Fibroblast of lung (primary cell): Measurements from ENCODE around the gene METTL1.

Source experiments
- CTCF ChIP-seq, 2 donors: IDR thresholded peaks in 1 of 2; conservative IDR thresholded peaks in 1 of 2; 1 replicate in 1 of 2; 2 replicates in 1 of 2; pipeline ENCODE4 v1.5.1; 2011 to 2012; ENCODE audit warnings: low read length in 2 of 2, control low read depth in 1 of 2, inconsistent platforms in 1 of 2, low read depth in 1 of 2, mild to moderate bottlenecking in 1 of 2
- EZH2 ChIP-seq: IDR thresholded peaks from 2 replicates; pipeline ENCODE4 v1.5.1; 2012; ENCODE audit warnings: low read length, control low read depth, mild to moderate bottlenecking; ENCODE audit errors: missing control alignments

- TF ChIP-seq CTCF (conservative IDR thresholded peaks at IDR 0.05 in 1 of 2, IDR thresholded peaks at IDR 0.05 in 1 of 2; ENCODE audit: low read depth in 1 of 2, low read length in 2 of 2) (no peak), EZH2 (no peak)
Measured at GRCh38 chr12:57729321-57729844, 42.5 kb downstream of the METTL1 start.
